ENCODE results near the gene POLN.

POLN gene

GRCh38 chr4:2126309-2127043, 115.4 kb downstream of the POLN start:
- Histone ChIP-seq H3K27ac (no peak overlapping the region), H3K4me3 (no peak overlapping the region)
- DNase-seq (ENCODE audit: low spot score), result no peak
- TF ChIP-seq, protein P1, sequence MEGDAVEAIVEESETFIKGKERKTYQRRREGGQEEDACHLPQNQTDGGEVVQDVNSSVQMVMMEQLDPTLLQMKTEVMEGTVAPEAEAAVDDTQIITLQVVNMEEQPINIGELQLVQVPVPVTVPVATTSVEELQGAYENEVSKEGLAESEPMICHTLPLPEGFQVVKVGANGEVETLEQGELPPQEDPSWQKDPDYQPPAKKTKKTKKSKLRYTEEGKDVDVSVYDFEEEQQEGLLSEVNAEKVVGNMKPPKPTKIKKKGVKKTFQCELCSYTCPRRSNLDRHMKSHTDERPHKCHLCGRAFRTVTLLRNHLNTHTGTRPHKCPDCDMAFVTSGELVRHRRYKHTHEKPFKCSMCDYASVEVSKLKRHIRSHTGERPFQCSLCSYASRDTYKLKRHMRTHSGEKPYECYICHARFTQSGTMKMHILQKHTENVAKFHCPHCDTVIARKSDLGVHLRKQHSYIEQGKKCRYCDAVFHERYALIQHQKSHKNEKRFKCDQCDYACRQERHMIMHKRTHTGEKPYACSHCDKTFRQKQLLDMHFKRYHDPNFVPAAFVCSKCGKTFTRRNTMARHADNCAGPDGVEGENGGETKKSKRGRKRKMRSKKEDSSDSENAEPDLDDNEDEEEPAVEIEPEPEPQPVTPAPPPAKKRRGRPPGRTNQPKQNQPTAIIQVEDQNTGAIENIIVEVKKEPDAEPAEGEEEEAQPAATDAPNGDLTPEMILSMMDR (IDR thresholded peaks at IDR 0.05), result no peak

GRCh38 chr4:2125831-2126230, 116.1 kb downstream of the POLN start:
- TF ChIP-seq, protein P1 (IDR thresholded peaks at IDR 0.05), result no peak
- no peak for DNase-seq (ENCODE audit: low spot score)
- no peak overlapping the region for H3K4me3 ChIP-seq
- H3K27ac ChIP-seq, result no peak overlapping the region

DNA sequence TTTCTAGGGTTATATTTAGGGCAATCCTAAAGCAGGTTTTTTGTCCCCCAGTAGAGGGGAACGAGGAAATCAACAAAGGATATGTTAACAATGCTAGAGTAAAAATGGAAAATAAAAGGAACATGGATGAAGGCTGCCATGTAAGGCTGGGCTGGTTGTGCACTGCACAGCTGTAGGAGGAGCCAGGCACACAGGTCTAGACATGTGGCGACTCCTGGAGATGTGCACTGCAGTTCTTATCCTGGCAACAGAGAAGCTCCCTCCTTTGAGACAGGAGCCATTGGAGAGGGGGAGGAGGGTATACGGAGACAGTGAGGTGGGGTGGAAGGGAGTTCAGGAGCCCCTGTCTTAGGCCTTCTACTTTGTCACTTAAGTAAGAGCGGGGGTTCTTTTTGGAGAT, 116.9 kb downstream of the POLN start:
- TF ChIP-seq, protein P1 (IDR thresholded peaks at IDR 0.05), result no peak
- H3K27ac ChIP-seq, result no peak overlapping the region
- DNase-seq (ENCODE audit: low spot score), result no peak
- no peak overlapping the region for H3K4me3 ChIP-seq

DNA sequence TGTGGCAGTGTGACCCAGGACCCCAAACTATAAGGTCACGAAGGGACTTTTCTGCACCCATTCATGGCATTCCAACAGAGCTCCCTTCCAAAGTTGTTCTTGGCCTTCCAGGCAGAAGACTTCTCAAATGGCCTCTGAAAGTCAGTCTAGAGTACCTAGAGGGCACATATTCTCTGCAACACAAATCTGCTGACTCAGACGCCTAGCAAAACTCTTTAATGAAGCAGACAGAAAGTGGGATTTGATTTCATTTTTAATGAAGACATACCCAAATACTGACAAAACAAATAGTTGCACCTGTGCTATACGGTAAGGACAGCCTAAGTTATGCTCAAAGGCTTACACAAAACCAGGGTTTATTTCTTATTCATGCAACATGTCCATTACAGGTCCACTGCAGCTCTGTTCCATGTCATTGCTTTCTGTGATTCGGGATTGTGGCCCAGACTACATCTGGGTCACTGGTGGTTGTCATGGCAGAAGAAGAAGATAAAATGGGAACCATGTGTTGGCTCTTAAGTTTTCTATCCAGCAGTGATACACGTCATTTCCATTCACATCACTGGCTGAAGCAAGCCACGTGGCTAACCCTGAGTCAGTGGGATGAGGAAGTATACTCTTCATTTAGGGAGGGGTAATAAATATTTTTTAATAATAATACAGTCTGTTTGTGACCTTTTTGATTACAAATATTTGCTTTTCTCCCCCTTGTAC, 125.1 kb downstream of the POLN start:
- no peak for DNase-seq (ENCODE audit: low spot score)
- Histone ChIP-seq H3K4me3 (no peak overlapping the region), H3K27ac (no peak overlapping the region)
- TF ChIP-seq, protein P1 (IDR thresholded peaks at IDR 0.05), result no peak

DNA sequence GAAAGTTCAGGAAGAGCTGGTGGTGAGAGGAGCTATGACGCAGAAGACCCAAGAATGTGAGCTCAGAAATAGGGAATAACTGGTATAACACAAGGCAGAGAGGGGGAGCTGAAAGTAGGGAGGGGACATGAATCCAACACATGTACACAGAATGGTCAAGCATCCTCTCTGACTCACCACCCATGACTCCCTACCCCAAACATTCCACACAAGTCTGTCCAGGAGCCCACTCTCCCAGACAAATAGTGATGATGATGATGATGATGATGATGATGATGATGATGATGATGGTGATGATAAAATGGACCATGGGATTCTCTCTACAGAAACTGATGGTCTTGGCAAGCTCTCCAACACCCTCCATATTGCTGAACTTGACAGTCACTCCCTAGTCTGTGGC, 136.4 kb downstream of the POLN start:
- TF ChIP-seq, protein P1 (IDR thresholded peaks at IDR 0.05), result no peak
- no peak overlapping the region for H3K27ac ChIP-seq
- no peak overlapping the region for H3K4me3 ChIP-seq
- no peak for DNase-seq (ENCODE audit: low spot score)

- H3K4me3 ChIP-seq, result no peak overlapping the region
- H3K27ac ChIP-seq, result no peak overlapping the region
- DNase-seq (ENCODE audit: low spot score), result no peak
- TF ChIP-seq, protein P1 (IDR thresholded peaks at IDR 0.05), result no peak
Measured at GRCh38 chr4:2104556-2105345, 137.2 kb downstream of the POLN start.
